H1 (cell line): Measurements from ENCODE around the gene BAX. TPM values are rescaled to one million over a fixed set of nuclear protein-coding genes. Genes with fewer than 3 reads are reported as not detected.

Experiments
- CTCF ChIA-PET: fragments of 300-600 bp; sonication (Branson Sonifier 250); formaldehyde crosslinking; loops from one replicate; lab custom pipeline; 2021; ENCODE audit not compliant: partially characterized antibody; lab: Charles Lee
- POLR2A ChIA-PET: fragments of 300-600 bp; sonication (Branson Sonifier 250); formaldehyde crosslinking; loops from one replicate; lab custom pipeline; 2021; ENCODE audit warnings: inconsistent platforms; ENCODE audit not compliant: partially characterized antibody; lab: Charles Lee
- DNase-seq, 2 experiments: peaks; one replicate each; pipeline versions ENCODE4 v3.0.0 to v3.0.0-alpha.2; 2010 to 2022; ENCODE audit warnings: low spot score in 2 of 2, low read depth in 1 of 2, mixed read lengths in 1 of 2
- FAIRE-seq: peaks from 2 replicates; lab custom pipeline; 2011; peaks lifted over from hg19 to GRCh38; lab: Jason Lieb, UNC
- H2AFZ ChIP-seq: 2 replicates; pipeline ENCODE4 v1.8.1; 2012; ENCODE audit warnings: low read length, inconsistent platforms
- H2AK5ac ChIP-seq: 2 replicates; pipeline ENCODE4 v1.6.1; 2013; ENCODE audit warnings: low read depth, low read length
- H2BK120ac ChIP-seq: replicated peaks from 2 replicates; pipeline ENCODE3; 2013; ENCODE audit warnings: low read depth, low read length, inconsistent platforms
- H2BK12ac ChIP-seq: 2 replicates; pipeline ENCODE4 v1.6.1; 2013; ENCODE audit warnings: low read depth, low read length
- H2BK15ac ChIP-seq: 2 replicates; pipeline ENCODE4 v1.6.1; 2013; ENCODE audit warnings: low read length
- H2BK20ac ChIP-seq: 2 replicates; pipeline ENCODE4 v1.6.1; 2013; ENCODE audit warnings: low read length
- H2BK5ac ChIP-seq: 2 replicates; pipeline ENCODE4 v1.6.1; 2013; ENCODE audit warnings: low read depth, low read length
- H3K14ac ChIP-seq: 2 replicates; pipeline ENCODE4 v1.6.1; 2013; ENCODE audit warnings: inconsistent platforms; ENCODE audit not compliant: insufficient read length
- H3K18ac ChIP-seq: 2 replicates; pipeline ENCODE4 v1.6.1; 2013; ENCODE audit warnings: low read length; ENCODE audit errors: extremely low read depth
- H3K23ac ChIP-seq: 2 replicates; pipeline ENCODE4 v1.6.1; 2013; ENCODE audit warnings: inconsistent platforms; ENCODE audit not compliant: insufficient read length
- H3K23me2 ChIP-seq: 2 replicates; pipeline ENCODE4 v1.6.1; 2013; ENCODE audit warnings: low read depth, low read length
- H3K27ac ChIP-seq: 2 replicates; pipeline ENCODE4 v1.6.1; 2011; ENCODE audit warnings: low read depth, low read length, inconsistent platforms
- H3K27me3 ChIP-seq, 4 experiments: replicated peaks in 1 of 4; 1 replicate in 1 of 4; 2 replicates in 3 of 4; pipeline versions ENCODE4 v1.6.1 to v1.8.1; 2011 to 2013; ENCODE audit warnings: low read length in 3 of 4, mild to moderate bottlenecking in 3 of 4, inconsistent platforms in 2 of 4, mixed read lengths in 2 of 4, moderate library complexity in 1 of 4; ENCODE audit not compliant: control insufficient read depth in 3 of 4, insufficient read depth in 3 of 4; ENCODE audit errors: extremely low read depth in 1 of 4
- H3K36me3 ChIP-seq, 4 experiments: 2 replicates each; pipeline versions ENCODE4 v1.6.1 to v1.8.1; 2011 to 2013; ENCODE audit warnings: mild to moderate bottlenecking in 4 of 4, low read length in 3 of 4, moderate library complexity in 2 of 4, control low read depth in 1 of 4, inconsistent platforms in 1 of 4; ENCODE audit not compliant: insufficient read depth in 4 of 4, control insufficient read depth in 2 of 4
- H3K4ac ChIP-seq: replicated peaks from 2 replicates; pipeline ENCODE3; 2013; ENCODE audit warnings: low read length, low read depth, mixed read lengths, inconsistent platforms; ENCODE audit not compliant: insufficient read length
- H3K4me1 ChIP-seq, 4 experiments: replicated peaks in 1 of 4; 1 replicate in 1 of 4; 2 replicates in 3 of 4; pipeline versions ENCODE4 v1.6.1 to v1.8.1; 2011 to 2013; ENCODE audit warnings: low read length in 3 of 4, inconsistent platforms in 2 of 4, mixed read lengths in 1 of 4; ENCODE audit not compliant: insufficient read depth in 4 of 4, control insufficient read depth in 3 of 4
- H3K4me2 ChIP-seq, 2 experiments: 2 replicates each; pipeline versions ENCODE4 v1.6.1 to v1.8.1; 2011 to 2013; ENCODE audit warnings: low read depth in 2 of 2, low read length in 2 of 2, control low read depth in 1 of 2, inconsistent platforms in 1 of 2, mild to moderate bottlenecking in 1 of 2; ENCODE audit not compliant: insufficient read depth in 1 of 2
- H3K4me3 ChIP-seq, 4 experiments: fragments of 200-600, 300-600 bp in 1 of 4; sonication (generic), shearing (Covaris generic), sonication (Bioruptor Twin) in 1 of 4; 2 replicates each; pipeline versions ENCODE4 v1.5.1 to v1.8.1; 2011 to 2016; ENCODE audit warnings: low read length in 4 of 4, low read depth in 3 of 4, control low read depth in 2 of 4, inconsistent platforms in 2 of 4, mild to moderate bottlenecking in 2 of 4, mixed read lengths in 1 of 4, moderate library complexity in 1 of 4; ENCODE audit not compliant: insufficient read depth in 2 of 4; ENCODE audit errors: extremely low read depth in 1 of 4
- H3K56ac ChIP-seq: replicated peaks from 2 replicates; pipeline ENCODE3; 2013; ENCODE audit warnings: low read depth, mild to moderate bottlenecking, mixed read lengths, low read length, inconsistent platforms; ENCODE audit not compliant: insufficient read length
- H3K79me1 ChIP-seq: 2 replicates; pipeline ENCODE4 v1.6.1; 2013; ENCODE audit warnings: low read depth, low read length, control low read depth
- H3K79me2 ChIP-seq, 2 experiments: 2 replicates each; pipeline versions ENCODE4 v1.6.1 to v1.8.1; 2012 to 2013; ENCODE audit warnings: low read length in 2 of 2, mild to moderate bottlenecking in 2 of 2, inconsistent platforms in 1 of 2; ENCODE audit not compliant: insufficient read depth in 2 of 2, control insufficient read depth in 1 of 2
- H3K9ac ChIP-seq, 4 experiments: replicated peaks in 1 of 4; 1 replicate in 1 of 4; 2 replicates in 3 of 4; pipeline versions ENCODE4 v1.6.1 to v1.8.1; 2011 to 2013; ENCODE audit warnings: low read depth in 3 of 4, low read length in 3 of 4, control low read depth in 2 of 4, mild to moderate bottlenecking in 2 of 4, moderate library complexity in 2 of 4, inconsistent platforms in 1 of 4; ENCODE audit errors: extremely low read depth in 1 of 4
- H3K9me3 ChIP-seq, 2 experiments: 2 replicates each; pipeline versions ENCODE4 v1.6.1 to v1.8.1; 2012 to 2013; ENCODE audit warnings: mild to moderate bottlenecking in 2 of 2, moderate library complexity in 2 of 2, control low read depth in 1 of 2, inconsistent platforms in 1 of 2, low read depth in 1 of 2, low read length in 1 of 2, mixed read lengths in 1 of 2; ENCODE audit not compliant: insufficient read depth in 2 of 2
- H4K20me1 ChIP-seq, 2 experiments: replicated peaks in 1 of 2; 2 replicates each; pipeline versions ENCODE3 to v1.8.1; 2011 to 2013; ENCODE audit warnings: inconsistent platforms in 2 of 2, low read length in 2 of 2, mild to moderate bottlenecking in 1 of 2; ENCODE audit not compliant: insufficient read depth in 2 of 2, control insufficient read depth in 1 of 2
- H4K5ac ChIP-seq: 2 replicates; pipeline ENCODE4 v1.6.1; 2013; ENCODE audit warnings: low read length, low read depth, mixed read lengths, inconsistent platforms; ENCODE audit not compliant: insufficient read length
- H4K8ac ChIP-seq: 2 replicates; pipeline ENCODE4 v1.8.0; 2013; ENCODE audit warnings: mild to moderate bottlenecking, moderate library complexity, low read length, inconsistent platforms; ENCODE audit not compliant: insufficient read depth; ENCODE audit errors: extremely low read depth
- H4K91ac ChIP-seq: replicated peaks from 2 replicates; pipeline ENCODE3; 2013; ENCODE audit warnings: low read length, mixed read lengths, inconsistent platforms; ENCODE audit not compliant: insufficient read length
- BCL11A ChIP-seq, 2 experiments: IDR thresholded peaks; one replicate each; pipeline ENCODE4 v1.6.1; 2011; ENCODE audit warnings: low read depth in 2 of 2, low read length in 2 of 2, mild to moderate bottlenecking in 2 of 2
- CHD1 ChIP-seq: IDR thresholded peaks from 2 replicates; pipeline ENCODE4 v1.6.1; 2012; ENCODE audit warnings: low read depth, low read length, improper control_type of control experiment
- CHD2 ChIP-seq: IDR thresholded peaks from 2 replicates; pipeline ENCODE4 v1.6.1; 2012; ENCODE audit warnings: low read length, improper control_type of control experiment
- E2F6 ChIP-seq: IDR thresholded peaks from 2 replicates; pipeline ENCODE4 v1.6.1; 2012; ENCODE audit warnings: inconsistent platforms
- GABPA ChIP-seq: IDR thresholded peaks from 2 replicates; pipeline ENCODE4 v1.6.1; 2011; ENCODE audit warnings: mild to moderate bottlenecking, low read length, moderate library complexity, borderline replicate concordance; ENCODE audit not compliant: insufficient read depth
- HDAC2 ChIP-seq, 2 experiments: fragments of 300-600 bp in 1 of 2; sonication (generic) in 1 of 2; IDR thresholded peaks; 2 replicates each; pipeline ENCODE4 v1.6.1; 2011 to 2012; ENCODE audit warnings: low read depth in 2 of 2, low read length in 2 of 2, mild to moderate bottlenecking in 2 of 2, moderate library complexity in 2 of 2, borderline replicate concordance in 1 of 2, inconsistent platforms in 1 of 2
- POU5F1 ChIP-seq: IDR thresholded peaks from 2 replicates; pipeline ENCODE4 v1.6.1; 2011; ENCODE audit warnings: low read depth, mild to moderate bottlenecking, low read length, moderate library complexity
- TAF7 ChIP-seq: optimal IDR thresholded peaks from 2 replicates; pipeline ENCODE3; 2011; ENCODE audit warnings: low read depth, mild to moderate bottlenecking, inconsistent platforms, low read length, moderate library complexity, borderline replicate concordance
- TCF12 ChIP-seq: IDR thresholded peaks from 2 replicates; pipeline ENCODE4 v1.6.1; 2011; ENCODE audit warnings: low read depth, mild to moderate bottlenecking, low read length
- YY1 ChIP-seq: IDR thresholded peaks from 2 replicates; pipeline ENCODE4 v1.6.1; 2011; ENCODE audit warnings: low read depth, mild to moderate bottlenecking, low read length
- WGBS, 2 experiments: shearing (Covaris generic) in 1 of 2; methylation state at CpG; one replicate each; pipeline versions ENCODE4 v1.1.6 to v1.1.7; 2013 to 2015; ENCODE audit warnings: low lambda C conversion rate in 2 of 2, mixed read lengths in 2 of 2, inconsistent platforms in 1 of 2, low coverage in 1 of 2, missing lambda C conversion rate in 1 of 2; ENCODE audit not compliant: insufficient replicate concordance in 2 of 2, insufficient coverage in 1 of 2, insufficient read length in 1 of 2; ENCODE audit errors: extremely low coverage in 1 of 2, missing lambda C conversion rate in 1 of 2; 5-methylcytosine and 5-hydroxymethylcytosine counted together
- polyA plus RNA-seq, 7 experiments: library from polyadenylated mRNA; depleted of rRNA in 3 of 7; stranded (reverse) in 5 of 7; unstranded in 2 of 7; fragments of >200 nt in 5 of 7; fragments of 200-250 nt in 2 of 7; gene quantifications; 1 replicate in 5 of 7; 2 replicates in 1 of 7; 4 replicates in 1 of 7; pipeline versions ENCODE4 v1.2.1 to v1.2.3, GENCODE V29; 2011 to 2013; ENCODE audit warnings: missing spikeins in 2 of 7, mixed read lengths in 2 of 7
- total RNA-seq: library from RNA; stranded (reverse); fragmentation: NEBNext Ultra II Directional; extraction: Animal tissue kit (Norgen Biotek cat#: 25700); gene quantifications from 2 replicates; pipeline ENCODE4 v1.2.1, GENCODE V29; 2021
- TF ChIP-seq, protein P1 (sequence below): IDR thresholded peaks from 2 replicates; pipeline ENCODE4 v1.6.1; 2011; ENCODE audit warnings: low read depth, mild to moderate bottlenecking, low read length; ENCODE audit not compliant: insufficient read depth

The BAX gene
- total and polyA plus RNA-seq, 2 of the 8 experiments (the other 6 are each of a cell fraction or from before 2014, with no cell fraction given): 257 to 346 TPM

DNA sequence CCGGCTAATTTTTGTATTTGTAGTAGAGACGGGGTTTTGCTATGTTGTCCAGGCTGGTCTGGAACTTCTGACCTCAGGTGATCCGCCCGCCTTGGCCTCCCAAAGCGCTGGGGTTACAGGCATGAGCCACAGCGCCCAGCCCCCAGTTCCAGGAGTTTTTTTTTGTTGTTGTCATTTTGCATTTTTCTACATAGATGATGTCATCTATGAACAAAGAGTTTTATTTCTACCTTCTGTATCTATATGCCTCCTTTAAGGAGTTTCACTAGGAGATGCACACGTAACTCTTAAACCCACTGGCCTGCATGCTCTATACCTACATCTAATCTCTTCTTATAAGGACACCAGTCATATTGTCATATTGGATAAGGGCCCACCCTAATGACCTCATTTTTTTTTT lies 16.4 kb upstream of the BAX start:
- CTCF ChIA-PET: interaction anchor here (0.8 kb wide), 1 partner anchor 15 kb away, joined by 4 read pairs; no protein-coding TSS in a partner anchor
- TF ChIP-seq GABPA: no peak
- no peak for TF ChIP-seq CHD1
- TF ChIP-seq HDAC2 (IDR thresholded peaks at IDR 0.05; ENCODE audit: borderline replicate concordance in 1 of 2, low read depth in 2 of 2, low read length in 2 of 2): no peak
- TF ChIP-seq BCL11A (IDR thresholded peaks at IDR 0.05; ENCODE audit: low read depth in 2 of 2, low read length in 2 of 2): no peak
- TF ChIP-seq, protein P1, sequence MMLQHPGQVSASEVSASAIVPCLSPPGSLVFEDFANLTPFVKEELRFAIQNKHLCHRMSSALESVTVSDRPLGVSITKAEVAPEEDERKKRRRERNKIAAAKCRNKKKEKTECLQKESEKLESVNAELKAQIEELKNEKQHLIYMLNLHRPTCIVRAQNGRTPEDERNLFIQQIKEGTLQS: no peak
- TF ChIP-seq CHD2: no peak
- TF ChIP-seq TAF7: no peak
- no peak for TF ChIP-seq YY1
- no peak for TF ChIP-seq TCF12
- no peak for TF ChIP-seq POU5F1
- TF ChIP-seq E2F6: no peak

More for the DNA sequence above, 16.4 kb upstream of the BAX start:
- Histone ChIP-seq H4K5ac (no peak overlapping the region), H3K56ac (no peak overlapping the region), H2BK12ac (no peak overlapping the region), H2AFZ (no peak overlapping the region), H3K23ac (no peak overlapping the region), H3K18ac (no peak overlapping the region), H2AK5ac (no peak overlapping the region), H3K79me1 (no peaks in the 10 kb centered on the region; the same call in 1 of the 2 replicates), H3K9me3 (no peaks in the 10 kb centered on the region), H4K91ac (no peak overlapping the region), H4K8ac (no peak overlapping the region), H3K4me3 (no peak overlapping the region), H3K14ac (no peak overlapping the region), H2BK120ac (no peak overlapping the region), H4K20me1 (peaks cover 0 to 2% of the 10 kb centered on the region in 2 experiments), H3K23me2 (no peaks in the 10 kb centered on the region; the same call in 1 of the 2 replicates), H3K4ac (no peak overlapping the region), H3K4me2 (no peak overlapping the region), H3K36me3 (no peaks in the 10 kb centered on the region), H3K9ac (no peak overlapping the region), H2BK15ac (no peak overlapping the region), H2BK5ac (no peak overlapping the region), H2BK20ac (no peak overlapping the region), H3K4me1 (peaks cover under 1 to 3% (median 2%) of the 10 kb centered on the region in 4 experiments; a peak in 4 of 7 replicates), H3K27me3 (peaks cover 0 to 7% (median 2%) of the 10 kb centered on the region in 4 experiments; a peak in 4 of 7 replicates), H3K79me2 (no peaks in the 10 kb centered on the region), H3K27ac (no peak overlapping the region)
- POLR2A ChIA-PET: interaction anchor here (0.6 to 0.7 kb wide), 2 partner anchors 12 to 359 kb away, joined by 3 to 4 read pairs; no protein-coding TSS in a partner anchor
- 92% methylated on average over 7 of the region's 7 CpGs; no CpG with 5 or more reads in 1 of the 2 experiments for WGBS, 2 experiments
- DNase-seq (no peak), FAIRE-seq (no peak)
